ENCODE results near the gene DPM2. TPM values are rescaled to one million over a fixed set of nuclear protein-coding genes. Genes with fewer than 3 reads are reported as not detected.

Gene DPM2
- total RNA-seq, 2 donors from 2014 or later: 45.7 TPM

- Mint-ChIP-seq H3K27me3 (ENCODE audit: insufficient read depth) (no peaks in the 10 kb centered on the region), H3K4me3 (no peak overlapping the region), H3K4me1 (peaks cover 25% of the 10 kb centered on the region), H3K9me3 (no peaks in the 10 kb centered on the region), H3K36me3 (ENCODE audit: low read depth) (no peaks in the 10 kb centered on the region), H3K27ac (peak overlapping the region; percentile 71)
- Histone ChIP-seq H3K4me1 (ENCODE audit: control insufficient read depth, insufficient read depth, low read length) (peaks cover 14% of the 10 kb centered on the region), H3K27me3 (ENCODE audit: control insufficient read depth, insufficient read depth, low read length, poor library complexity, severe bottlenecking) (no peaks in the 10 kb centered on the region), H3K36me3 (ENCODE audit: control insufficient read depth, insufficient read depth, low read length) (no peaks in the 10 kb centered on the region), H3K9ac (ENCODE audit: extremely low read depth, low read length, poor library complexity, severe bottlenecking) (no peak overlapping the region), H3K4me3 (ENCODE audit: low read length) (no peak overlapping the region), H3K9me3 (ENCODE audit: control insufficient read depth, low read length) (no peaks in the 10 kb centered on the region), H3K27ac (ENCODE audit: low read depth, low read length) (no peak overlapping the region)
- WGBS, 2 experiments (ENCODE audit: insufficient coverage in 1 of 2, insufficient read length in 1 of 2): 85 to 86% methylated on average over 3 of the region's 3 CpGs
- TF ChIP-seq, protein P1, sequence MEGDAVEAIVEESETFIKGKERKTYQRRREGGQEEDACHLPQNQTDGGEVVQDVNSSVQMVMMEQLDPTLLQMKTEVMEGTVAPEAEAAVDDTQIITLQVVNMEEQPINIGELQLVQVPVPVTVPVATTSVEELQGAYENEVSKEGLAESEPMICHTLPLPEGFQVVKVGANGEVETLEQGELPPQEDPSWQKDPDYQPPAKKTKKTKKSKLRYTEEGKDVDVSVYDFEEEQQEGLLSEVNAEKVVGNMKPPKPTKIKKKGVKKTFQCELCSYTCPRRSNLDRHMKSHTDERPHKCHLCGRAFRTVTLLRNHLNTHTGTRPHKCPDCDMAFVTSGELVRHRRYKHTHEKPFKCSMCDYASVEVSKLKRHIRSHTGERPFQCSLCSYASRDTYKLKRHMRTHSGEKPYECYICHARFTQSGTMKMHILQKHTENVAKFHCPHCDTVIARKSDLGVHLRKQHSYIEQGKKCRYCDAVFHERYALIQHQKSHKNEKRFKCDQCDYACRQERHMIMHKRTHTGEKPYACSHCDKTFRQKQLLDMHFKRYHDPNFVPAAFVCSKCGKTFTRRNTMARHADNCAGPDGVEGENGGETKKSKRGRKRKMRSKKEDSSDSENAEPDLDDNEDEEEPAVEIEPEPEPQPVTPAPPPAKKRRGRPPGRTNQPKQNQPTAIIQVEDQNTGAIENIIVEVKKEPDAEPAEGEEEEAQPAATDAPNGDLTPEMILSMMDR (conservative IDR thresholded peaks at IDR 0.05): no peak
- peak; percentile 55 for DNase-seq
Measured at GRCh38 chr9:127985011-127985410, 47.4 kb upstream of the DPM2 start.

DNA sequence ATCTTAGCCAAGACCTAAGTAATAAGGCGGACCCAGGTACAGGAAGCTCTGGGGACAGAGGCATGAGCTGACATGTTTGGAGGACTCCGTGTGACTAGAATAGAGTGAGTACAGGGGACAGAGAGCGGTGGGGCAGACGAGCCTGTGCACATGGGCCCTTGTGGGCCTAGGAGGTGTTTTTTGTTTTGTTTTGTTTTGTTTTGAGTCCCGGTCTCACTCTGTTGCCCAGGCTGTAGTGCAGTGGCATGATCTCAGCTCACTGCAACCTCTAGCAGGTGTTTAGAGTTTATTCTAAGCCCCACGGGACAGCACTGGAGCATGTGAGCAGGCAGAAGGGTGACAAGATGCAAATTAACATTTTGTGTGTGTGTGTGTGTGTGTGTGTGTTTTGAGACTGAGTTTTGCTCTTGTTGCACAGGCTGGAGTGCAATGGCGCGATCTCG is 46.2 kb upstream of the DPM2 start:
- Mint-ChIP-seq H3K36me3 (ENCODE audit: low read depth) (no peaks in the 10 kb centered on the region), H3K9me3 (no peaks in the 10 kb centered on the region), H3K27ac (peak overlapping the region; percentile 77), H3K4me1 (peaks cover 28% of the 10 kb centered on the region), H3K27me3 (ENCODE audit: insufficient read depth) (no peaks in the 10 kb centered on the region), H3K4me3 (no peak overlapping the region)
- no peaks in the 10 kb centered on the region for H3K36me3 ChIP-seq (ENCODE audit: control insufficient read depth, insufficient read depth, low read length)
- H3K9me3 ChIP-seq (ENCODE audit: control insufficient read depth, low read length): no peaks in the 10 kb centered on the region
- 94 to 95% methylated on average over 9 of the region's 9 CpGs for WGBS, 2 experiments (ENCODE audit: insufficient coverage in 1 of 2, insufficient read length in 1 of 2)
- no peak overlapping the region for H3K4me3 ChIP-seq (ENCODE audit: low read length)
- H3K9ac ChIP-seq (ENCODE audit: extremely low read depth, low read length, poor library complexity, severe bottlenecking): no peak overlapping the region
- peaks cover 14% of the 10 kb centered on the region for H3K4me1 ChIP-seq (ENCODE audit: control insufficient read depth, insufficient read depth, low read length)
- TF ChIP-seq, protein P1 (conservative IDR thresholded peaks at IDR 0.05): no peak
- peak; percentile 43 for DNase-seq
- H3K27me3 ChIP-seq (ENCODE audit: control insufficient read depth, insufficient read depth, low read length, poor library complexity, severe bottlenecking): no peaks in the 10 kb centered on the region
- H3K27ac ChIP-seq (ENCODE audit: low read depth, low read length): no peak overlapping the region

- Histone ChIP-seq H3K4me1 (ENCODE audit: control insufficient read depth, insufficient read depth, low read length) (peaks cover 17% of the 10 kb centered on the region), H3K4me3 (ENCODE audit: low read length) (no peak overlapping the region), H3K9me3 (ENCODE audit: control insufficient read depth, low read length) (no peaks in the 10 kb centered on the region), H3K27ac (ENCODE audit: low read depth, low read length) (no peak overlapping the region), H3K36me3 (ENCODE audit: control insufficient read depth, insufficient read depth, low read length) (no peaks in the 10 kb centered on the region), H3K9ac (ENCODE audit: extremely low read depth, low read length, poor library complexity, severe bottlenecking) (no peak overlapping the region), H3K27me3 (ENCODE audit: control insufficient read depth, insufficient read depth, low read length, poor library complexity, severe bottlenecking) (no peaks in the 10 kb centered on the region)
- peak overlapping the region; percentile 77 for H3K27ac Mint-ChIP-seq
- peaks cover 33% of the 10 kb centered on the region for H3K4me1 Mint-ChIP-seq
- DNase-seq: peak; percentile 49
- WGBS, 2 experiments (ENCODE audit: insufficient coverage in 1 of 2, insufficient read length in 1 of 2): 81% methylated on average over 1 of the region's 1 CpG; no CpG with 5 or more reads in 1 of the 2 experiments
- TF ChIP-seq, protein P1 (conservative IDR thresholded peaks at IDR 0.05): no peak
- no peaks in the 10 kb centered on the region for H3K9me3 Mint-ChIP-seq
- peaks cover 3% of the 10 kb centered on the region for H3K36me3 Mint-ChIP-seq (ENCODE audit: low read depth)
- no peak overlapping the region for H3K4me3 Mint-ChIP-seq
- H3K27me3 Mint-ChIP-seq (ENCODE audit: insufficient read depth): no peaks in the 10 kb centered on the region
Measured at GRCh38 chr9:127982912-127983311, 45.3 kb upstream of the DPM2 start.

Data from endodermal cell (in vitro differentiated cells).